GM18508 (cell line): ENCODE results near the gene PCDHA10.

ENCODE experiments used
- ATAC-seq: cut with Tn5 transposase; IDR thresholded peaks from one replicate; pipeline ENCODE4 v1.9.1; 2021; ENCODE audit warnings: moderate number of reproducible peaks; ENCODE audit not compliant: insufficient read depth, unreplicated experiment

The PCDHA10 gene

GRCh38 chr5:140881889-140882590, 26.3 kb downstream of the PCDHA10 start, which contains the start of gene PCDHA13:
Gene PCDHA13 (plus strand): TSS chr5:140882124. CDS start chr5:140882269, 145 bp downstream.
- ATAC-seq, result no peak

DNA sequence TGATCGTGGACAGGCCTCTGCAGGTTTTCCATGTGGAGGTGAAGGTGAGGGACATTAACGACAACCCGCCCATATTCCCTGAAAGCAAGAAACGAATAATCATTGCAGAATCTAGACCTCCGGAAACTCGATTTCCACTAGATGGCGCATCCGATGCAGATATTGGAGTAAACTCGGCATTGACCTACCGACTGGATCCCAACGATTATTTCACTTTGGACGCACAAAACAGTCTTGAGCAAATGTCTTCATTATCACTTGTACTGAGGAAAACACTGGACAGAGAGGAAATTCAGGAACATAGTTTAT, 26.8 kb downstream of the PCDHA10 start:
- no peak for ATAC-seq

DNA sequence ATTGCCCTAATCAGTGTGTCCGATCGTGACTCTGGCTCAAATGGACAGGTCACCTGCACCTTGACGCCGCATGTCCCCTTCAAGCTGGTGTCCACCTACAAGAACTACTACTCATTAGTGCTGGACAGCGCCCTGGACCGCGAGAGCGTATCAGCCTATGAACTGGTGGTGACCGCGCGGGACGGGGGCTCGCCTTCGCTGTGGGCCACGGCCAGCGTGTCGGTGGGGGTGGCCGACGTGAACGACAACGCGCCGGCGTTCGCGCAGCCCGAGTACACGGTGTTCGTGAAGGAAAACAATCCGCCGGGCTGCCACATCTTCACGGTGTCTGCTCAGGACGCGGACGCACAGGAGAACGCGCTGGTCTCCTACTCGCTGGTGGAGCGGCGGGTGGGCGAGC, 27.7 kb downstream of the PCDHA10 start:
- no peak for ATAC-seq

DNA sequence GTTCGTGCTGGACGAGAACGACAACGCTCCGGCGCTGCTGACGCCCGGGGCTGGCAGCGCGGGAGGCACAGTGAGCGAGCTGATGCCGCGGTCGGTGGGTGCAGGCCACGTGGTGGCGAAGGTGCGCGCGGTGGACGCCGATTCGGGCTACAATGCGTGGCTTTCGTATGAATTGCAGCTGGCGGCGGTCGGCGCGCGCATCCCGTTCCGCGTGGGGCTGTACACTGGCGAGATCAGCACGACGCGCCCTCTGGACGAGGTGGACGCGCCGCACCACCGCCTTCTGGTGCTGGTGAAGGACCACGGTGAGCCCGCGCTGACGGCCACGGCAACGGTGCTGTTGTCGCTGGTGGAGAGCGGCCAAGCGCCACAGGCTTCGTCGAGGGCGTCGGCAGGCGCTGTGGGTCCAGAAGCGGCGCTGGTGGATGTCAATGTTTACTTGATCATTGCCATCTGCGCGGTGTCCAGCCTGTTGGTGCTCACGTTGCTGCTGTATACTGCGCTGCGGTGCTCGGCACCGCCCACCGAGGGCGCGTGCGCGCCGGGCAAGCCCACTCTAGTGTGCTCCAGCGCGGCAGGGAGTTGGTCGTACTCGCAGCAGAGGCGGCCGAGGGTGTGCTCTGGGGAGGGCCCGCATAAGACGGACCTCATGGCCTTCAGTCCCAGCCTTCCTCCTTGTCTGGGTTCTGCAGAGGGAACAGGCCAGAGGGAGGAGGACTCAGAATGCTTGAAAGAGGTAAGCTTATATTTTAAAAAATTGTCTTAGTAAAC, 28.4 kb downstream of the PCDHA10 start:
- no peak for ATAC-seq

DNA sequence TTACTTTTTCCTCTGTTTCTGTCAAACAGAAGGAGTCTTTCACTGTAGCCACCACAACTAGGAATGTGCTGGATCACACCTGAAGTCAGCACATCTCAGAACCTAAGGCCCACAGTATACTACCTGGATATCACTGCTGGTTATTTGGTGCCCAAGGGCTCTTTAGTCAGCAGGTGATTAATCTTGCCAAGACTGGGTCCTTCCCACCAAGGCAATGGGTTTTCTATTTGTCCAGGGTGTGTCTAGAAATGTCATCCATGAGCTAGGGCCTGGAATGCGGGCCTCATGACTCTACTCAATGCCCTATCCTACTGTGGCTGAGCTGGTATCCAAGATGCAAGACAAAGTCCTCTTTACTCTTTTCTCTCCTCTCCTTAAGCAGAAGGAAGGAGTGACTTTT, 60.6 kb downstream of the PCDHA10 start:
- no peak for ATAC-seq
